ENCODE data around the gene EHD1.

EHD1 gene

DNA sequence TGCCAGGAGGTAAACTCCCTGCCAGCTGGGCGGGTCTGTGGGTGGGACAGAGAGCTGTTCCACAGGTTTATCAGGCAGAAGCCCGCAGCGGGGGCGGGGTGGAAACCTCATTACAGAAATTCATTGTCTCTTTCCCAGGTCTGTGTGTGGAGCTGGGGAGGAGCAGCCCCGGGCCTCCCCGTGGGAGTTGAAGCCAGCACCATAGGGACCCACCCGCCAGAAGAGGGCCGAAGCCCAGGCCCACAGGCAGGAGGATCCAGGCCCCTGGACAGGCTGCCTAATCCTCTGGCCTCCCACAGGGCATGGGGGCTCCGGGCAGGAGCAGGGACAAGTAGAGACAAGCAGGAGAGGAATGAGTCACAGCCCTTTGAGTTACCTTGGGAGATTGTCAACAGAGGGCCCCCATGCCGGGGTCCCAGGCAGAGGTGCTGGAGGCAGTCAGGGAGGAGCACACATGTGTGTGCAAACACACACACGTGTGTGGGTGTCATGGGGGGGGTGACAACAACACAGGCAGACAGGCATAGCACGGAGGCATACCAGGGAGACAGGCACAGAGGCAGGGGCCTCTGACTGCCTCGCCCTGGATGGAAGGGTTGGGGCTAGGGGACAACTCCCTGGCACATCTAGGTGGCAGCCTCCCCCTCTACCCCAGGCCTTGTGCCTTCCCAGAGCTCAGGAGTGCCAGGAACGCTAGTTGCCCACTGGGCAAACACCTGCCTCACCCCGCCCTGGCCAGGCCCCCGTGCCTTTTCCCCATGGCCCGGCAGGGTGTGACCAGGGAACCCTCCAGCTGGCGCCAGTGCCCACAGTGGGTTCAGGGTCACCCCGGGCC is 35.4 kb downstream of the EHD1 start:
- DNase-seq (ENCODE audit: low read depth), result no peak

DNA sequence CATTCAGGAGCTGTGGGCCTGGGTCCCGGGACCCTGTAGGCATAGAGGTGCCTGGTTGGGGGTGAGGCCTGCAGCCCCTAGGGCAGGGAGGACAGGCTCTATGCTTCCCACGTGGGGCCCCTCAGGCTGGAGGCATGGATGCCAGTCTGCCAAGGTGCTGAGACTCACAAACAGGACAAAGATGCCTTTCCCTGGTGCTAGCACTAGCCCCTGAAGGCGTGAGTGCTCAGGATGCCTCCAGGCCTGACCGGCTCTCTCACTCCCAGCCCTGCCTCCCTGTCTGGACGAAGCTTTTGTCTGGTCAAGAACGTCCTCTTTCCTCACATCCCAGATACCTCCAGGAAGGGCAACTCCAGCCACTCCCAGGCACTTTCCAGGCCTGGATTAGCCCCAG is 36.1 kb downstream of the EHD1 start:
- no peak for DNase-seq (ENCODE audit: low read depth)

DNA sequence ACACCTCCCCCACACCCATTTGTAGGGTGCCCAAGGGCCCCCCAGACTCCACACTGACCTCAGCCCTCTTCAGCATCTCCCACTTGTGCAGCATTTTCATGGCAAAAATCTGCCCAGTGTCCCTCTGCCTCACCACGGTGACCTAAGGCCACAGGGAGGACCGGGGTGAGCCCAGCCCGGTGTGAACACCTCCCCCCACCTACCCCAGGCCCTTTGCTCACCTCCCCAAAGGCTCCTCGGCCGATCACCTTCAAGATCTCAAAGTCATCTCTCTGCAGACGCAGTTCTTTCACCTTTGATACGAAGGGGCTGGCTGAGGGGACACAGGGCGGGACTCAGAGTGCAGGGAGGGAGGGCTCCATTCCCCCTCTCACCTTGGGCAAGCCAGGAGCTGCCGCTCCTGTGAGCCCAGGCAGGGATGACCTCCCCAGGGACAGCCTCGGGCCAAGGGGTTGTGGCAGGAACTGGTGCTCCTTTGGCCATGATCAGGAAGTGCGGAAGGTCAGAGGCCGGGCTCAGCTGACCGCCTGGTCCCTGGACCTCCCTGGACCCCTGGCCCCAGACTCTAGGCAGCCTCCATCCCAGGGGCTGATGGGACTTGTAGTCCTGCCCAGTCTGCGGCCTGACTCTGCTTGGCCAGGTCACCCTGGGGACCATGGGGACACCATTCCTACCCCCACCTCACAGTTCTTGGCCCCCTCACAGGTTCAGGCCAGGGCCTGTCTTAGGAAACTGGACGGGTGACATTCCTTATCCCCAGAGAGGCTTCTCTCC is 36.6 kb downstream of the EHD1 start:
- DNase-seq (ENCODE audit: low read depth), result no peak

DNA sequence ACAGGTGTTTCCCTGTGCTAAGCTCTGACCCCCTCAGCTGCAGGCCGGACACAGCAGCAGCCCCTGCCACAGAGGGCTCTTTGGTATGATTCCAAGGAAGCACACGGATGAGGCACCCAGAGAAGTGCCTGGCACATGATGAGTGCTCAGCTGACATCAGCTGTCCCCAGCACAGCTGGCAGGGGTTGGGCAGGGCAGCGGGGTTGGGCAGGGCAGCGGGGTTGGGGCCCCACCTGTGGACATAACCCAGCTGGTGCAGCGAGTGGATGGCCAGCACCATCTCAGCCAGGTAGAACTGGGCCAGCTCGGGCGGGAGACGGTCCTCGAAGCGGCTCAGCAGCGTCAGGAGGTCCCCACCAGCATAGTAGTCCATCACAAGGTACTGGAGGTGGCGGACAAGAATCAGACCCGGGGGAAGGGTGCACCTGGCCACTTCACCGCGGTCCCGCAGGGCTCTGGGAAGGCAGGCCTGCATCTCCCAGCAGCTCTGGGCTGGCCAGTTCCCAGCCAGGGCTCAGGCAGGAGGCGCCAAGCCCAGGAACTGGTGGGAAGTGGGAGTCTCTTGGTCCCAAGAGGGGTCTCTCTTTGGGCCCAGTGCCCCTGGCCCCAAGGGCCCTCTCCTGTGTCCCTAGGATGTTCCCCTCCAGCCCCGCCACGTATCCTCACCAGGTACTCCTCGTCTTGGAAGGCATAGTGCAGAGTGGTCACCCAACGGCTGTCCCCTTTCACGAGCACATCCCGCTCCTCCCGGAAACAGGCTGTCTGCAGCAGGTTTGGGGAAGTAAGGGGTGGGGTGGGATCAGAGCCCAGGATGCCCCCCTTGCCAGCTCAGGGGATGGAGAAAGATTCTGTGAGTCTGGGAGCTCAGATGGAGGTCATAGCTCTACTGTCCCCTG is 38.3 kb downstream of the EHD1 start:
- DNase-seq (ENCODE audit: low read depth), result no peak

DNA sequence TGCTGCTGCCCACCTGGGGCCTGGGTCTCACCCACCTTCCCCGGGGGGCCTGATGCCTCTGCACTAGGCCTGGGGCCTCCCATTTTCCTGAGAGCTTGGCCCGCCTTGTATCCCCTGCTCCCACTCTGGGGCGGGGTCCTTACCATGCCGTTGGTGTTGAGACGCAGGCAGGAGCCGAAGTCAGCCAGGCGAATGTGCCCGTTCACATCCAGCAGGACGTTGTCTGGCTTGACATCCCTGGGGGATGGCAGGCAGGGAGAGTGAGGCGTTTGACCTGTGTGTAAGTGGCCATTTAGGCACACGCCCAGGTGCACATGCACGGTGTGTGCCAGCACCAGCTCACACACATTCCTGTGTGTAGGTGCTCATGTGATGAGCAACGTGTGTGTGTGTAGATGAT is 39.1 kb downstream of the EHD1 start:
- DNase-seq (ENCODE audit: low read depth), result no peak

DNA sequence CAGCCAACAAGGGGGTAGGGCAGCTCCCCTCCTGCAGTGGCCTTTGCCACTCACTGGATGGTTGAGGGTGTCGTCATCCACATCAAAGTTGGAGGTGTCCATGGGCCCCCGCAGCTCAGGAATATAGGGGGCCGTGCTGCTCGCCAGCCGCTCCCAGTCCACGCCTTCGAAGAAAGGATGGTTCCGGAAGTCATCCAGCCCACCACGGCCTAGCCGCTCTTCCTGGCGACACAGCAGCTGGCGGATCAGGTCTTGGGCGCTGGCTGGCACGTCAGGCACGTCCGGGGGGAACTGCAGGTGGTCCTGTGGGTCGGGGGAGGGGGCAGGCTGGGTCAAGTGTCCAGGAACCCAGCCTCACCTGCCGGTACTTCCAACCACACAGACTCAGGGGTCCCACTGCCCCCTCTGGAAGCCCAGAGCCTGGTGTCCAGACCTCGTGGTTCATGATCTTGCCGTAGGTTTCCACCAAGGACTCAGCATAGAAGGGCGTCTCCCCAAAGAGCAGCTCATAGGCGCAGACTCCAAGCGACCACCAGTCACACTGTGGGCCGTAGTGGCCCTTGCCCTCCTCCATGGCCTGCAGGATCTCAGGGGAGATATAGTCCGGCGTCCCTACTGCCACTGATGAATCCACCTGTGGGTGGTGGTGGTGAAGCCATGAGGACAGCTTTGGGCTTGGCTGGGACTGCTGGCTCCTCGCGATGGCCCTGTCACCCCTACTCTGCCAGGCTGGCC is 39.7 kb downstream of the EHD1 start:
- no peak for DNase-seq (ENCODE audit: low read depth)

DNA sequence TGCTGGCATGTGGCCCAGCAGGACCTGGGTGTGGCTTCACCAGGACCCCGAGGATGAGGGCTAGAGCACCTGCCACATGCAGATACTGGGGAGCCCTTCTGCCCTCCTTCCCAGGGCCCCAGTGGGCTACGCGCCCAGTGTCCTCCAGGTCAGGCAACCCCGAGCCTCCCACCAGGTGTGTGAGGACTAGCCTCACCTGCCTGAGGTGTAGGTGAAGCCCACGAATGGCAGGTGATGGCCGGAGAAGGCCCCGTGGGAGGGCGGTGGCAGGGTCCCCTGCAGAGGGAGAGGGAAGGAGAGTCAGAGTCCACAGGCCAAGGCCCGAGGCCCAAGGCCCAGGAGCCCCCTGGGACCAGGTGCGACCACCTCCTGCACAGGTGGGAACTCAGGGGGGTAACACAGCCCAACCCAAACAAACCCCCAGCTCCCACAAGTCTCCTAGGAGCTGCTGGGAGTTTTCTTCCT is 40.5 kb downstream of the EHD1 start:
- DNase-seq (ENCODE audit: low read depth), result no peak

DNA sequence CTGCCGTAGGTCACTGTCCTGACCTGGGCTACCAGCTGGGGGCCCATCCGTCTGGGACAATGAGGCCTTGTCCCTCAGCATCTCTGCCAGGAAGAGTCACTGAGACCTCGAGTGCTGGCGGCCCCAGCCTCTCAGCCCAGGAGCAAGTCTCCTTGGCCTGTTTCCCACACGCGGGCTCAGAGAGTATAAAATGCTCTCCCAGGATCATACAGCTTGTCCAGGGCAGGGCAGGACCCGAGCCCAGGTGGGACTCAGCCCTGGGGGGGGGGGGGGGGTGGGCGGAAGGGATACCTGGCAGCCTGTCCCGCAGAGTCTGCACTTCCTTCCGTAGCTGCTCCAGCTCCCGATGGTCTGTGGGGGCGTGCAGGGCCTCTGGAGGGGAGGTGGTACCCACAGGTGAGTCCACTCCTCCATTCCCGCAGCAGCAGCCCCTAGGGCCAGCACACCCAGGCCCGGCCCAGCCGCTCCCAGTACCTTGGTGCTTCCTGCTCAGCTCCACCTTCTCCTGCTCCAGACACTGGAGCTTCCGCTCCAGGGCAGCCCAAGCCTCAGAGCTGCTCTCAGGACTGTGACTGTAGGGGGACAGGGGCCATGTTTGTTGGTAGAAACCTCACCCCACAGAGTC is 41.9 kb downstream of the EHD1 start:
- no peak for DNase-seq (ENCODE audit: low read depth)

DNA sequence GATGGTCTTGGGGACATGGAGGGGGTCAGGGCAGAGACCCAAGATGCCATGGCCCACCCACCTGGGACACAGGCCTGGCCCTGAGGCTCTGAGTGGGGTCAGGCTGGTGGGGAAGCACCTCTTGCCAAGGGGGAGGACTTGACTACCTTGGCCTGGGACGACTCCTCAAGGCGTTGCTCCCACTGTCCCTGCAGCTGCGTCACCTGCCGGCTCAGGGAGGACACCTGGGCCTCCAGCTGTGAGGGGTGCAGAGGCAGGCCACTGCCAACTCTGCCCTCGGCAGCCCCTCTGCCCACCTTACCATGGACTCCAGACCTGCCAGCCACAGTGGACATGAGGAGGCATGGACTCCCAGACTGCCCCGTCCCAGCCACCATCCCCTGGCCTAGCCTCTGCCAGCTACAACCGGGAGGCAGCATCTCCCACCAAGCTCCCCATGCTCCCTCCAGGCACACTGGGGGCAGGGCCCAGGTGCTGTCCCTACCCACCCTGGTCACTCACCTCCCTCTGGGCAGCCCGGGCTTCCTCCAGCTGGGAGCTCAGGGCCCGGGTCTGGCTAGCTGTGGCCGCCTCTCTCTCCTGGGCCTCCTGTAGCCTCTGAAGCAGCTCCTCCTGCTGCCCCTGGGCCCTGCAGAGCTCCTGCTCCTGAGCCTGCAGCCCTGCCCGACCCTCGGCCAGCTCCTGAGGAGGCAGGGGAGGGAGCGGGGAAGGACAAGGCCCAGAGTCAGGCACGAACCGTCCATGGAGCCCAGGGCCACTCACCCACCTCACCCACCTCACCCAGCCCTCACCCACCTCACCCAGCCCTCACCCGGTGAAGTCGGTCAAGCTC is 42.6 kb downstream of the EHD1 start:
- DNase-seq (ENCODE audit: low read depth), result no peak

DNA sequence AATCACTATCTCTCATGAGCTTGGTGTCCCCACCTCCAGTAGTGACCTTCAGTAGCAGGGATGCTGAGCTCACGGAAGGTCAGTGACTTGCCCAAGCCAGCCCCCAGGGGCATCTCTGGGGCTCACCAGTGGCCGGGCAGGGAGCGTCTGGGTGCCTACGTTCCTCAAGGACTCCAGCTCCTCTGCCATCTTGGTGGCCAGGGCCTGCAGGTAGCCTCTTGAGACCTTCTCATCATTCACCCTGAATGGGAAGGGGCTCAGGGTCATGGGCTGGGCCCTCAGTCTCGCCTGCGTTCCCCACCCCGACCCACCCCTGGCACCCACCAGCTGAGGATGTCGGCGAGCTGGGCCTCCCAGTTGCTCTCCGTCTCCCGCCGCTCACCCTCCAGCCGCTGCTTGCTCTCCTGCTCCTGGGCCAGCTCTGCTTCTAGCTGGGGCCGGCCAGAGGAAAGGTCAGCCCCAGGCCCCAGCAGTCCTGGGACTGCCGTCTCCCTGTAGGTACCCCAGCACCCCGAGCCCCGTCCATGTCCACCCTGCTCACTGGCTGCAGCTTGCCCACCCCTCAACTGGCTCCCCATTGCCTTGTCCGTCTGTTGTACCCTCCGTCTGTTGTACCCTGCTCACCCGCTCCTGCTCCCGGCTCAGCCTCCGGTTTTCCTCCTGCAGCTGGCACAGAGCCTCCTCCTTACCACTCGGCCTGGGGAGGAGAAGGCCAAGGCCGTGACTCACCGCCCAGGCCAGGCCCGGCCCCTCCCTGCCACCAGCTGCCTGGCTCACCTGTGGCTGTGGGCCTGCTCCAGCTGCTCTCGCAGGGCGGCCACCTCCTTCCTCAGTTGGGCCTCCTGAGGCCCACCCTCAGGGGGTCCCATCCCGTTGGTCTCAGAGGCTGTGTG is 43.5 kb downstream of the EHD1 start:
- no peak for DNase-seq (ENCODE audit: low read depth)

DNA sequence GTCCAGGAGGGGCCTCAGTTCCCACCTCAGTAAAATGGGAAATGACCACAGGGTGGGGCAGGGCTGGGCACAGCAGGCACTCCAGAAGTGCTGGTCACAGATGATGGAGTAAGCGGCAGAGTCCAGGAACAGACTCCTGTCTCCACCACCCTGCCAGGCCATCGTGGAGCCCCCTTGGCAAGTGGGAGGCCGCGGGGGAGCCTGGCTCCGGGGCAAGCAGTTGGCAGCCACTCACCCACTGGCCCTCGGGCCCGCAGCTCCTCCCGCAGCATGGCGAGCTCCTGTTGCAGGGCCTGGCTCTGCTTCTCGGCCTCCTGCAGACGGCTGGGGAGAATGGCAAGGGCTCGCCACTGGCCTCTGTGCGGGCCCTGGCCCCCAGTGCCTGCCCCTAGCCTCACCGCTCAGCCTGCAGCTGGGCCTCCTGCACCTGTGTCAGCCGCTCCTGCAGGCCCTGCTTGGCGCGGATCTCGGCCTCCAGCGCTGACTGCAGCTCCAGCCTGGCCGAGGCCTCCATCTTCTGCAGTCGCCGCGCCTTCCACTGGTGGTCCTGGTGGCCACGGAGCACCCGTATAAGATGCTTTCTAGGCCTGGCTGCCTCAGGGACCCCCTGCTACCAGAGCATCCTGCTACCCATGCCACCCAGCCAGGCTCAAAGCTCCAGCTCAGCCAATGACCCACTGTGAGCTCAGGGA is 44.2 kb downstream of the EHD1 start:
- no peak for DNase-seq (ENCODE audit: low read depth)

DNA sequence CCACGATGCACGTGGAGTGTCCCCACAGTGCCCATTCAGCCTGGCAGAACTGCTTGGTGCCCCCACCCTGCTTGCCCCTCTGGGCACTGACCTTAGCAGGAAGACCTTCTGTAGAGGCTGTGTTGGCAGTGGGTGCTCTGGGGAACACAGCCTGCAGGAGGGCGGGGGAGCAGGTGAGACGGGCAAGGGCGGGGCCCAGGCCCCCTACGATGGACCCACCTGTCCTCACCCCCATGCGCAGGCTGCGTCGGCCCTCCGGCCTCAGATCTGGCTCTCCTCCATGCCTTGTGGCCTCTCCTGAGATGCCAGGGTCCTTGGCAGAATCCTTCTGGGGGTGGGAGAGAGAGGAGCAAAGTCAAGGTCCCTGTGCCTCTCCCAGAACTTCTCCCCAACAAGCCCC is 44.9 kb downstream of the EHD1 start:
- DNase-seq (ENCODE audit: low read depth), result no peak

DNA sequence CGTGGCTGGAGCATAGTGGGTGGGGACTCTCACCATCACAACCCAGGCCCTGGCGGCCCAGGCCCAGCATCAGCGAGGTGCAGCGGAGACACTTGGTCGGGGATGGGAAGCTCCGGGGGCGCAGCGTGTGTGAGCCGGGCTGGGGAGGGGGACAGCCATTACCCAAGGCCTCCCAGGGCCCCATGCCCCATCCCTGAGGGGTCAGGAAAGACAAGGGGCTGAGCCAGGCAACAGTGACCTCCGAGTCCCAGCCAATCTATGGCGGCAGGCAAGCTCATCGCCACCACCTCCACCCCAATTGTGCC is 45.3 kb downstream of the EHD1 start:
- no peak for DNase-seq (ENCODE audit: low read depth)

DNA sequence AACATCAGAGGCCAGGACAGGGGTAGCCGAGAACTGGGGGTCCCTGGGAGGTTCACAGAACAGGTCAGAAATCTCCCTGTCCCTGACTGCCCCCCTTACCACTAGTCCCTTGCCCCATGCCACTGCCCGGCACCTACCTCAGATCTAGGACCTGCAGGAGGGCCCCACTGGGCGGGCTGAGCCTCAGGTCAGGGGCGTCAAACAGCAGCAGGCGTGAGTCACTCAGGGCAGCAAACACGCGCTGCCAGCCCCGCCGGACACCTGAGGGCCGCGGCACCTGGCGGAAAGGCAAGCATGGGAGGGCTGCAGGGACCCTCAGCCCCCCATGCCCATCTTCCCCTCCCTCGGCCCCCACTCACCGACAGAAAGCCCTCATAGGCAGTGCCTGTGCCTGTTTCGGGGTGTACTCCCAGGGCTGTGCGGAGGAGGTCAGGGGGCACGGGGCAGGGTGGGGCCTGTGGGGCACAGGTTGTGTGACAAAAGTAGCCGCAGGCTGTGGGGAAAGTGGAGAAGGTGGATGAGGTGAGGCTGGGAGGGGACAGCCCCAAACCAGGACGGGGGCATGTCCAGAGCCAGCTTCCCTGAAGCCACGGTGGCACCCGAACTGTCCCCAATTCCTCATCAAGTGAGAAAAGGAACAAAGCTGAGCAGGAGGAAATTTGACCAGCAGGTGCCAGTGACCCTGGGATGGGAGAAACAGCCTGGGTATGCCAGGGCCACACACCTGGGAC is 45.8 kb downstream of the EHD1 start:
- no peak for DNase-seq (ENCODE audit: low read depth)

DNA sequence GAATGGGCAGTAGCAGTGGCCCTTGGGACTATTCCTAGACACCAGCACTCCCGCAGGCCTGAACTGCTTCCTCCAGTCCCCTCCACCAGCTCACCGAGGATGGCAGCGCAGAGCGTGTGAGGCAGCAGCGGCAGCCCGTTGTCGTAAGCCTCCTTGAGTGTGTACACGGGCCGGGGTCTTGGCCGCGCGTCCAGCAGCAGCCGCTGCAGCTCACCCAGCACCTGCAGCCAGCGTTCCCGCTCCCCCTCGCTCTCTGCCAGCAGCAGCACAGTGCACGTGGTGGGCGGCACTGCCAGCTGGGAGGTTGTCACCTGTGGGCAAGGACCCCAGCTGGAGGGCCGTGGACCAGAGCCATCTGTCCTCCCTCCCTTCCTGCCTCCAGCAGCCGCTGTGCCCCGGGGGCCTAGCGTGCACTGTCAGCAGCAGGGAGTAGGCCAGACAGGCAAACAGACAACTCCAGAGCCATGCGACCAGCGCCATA is 47.0 kb downstream of the EHD1 start:
- no peak for DNase-seq (ENCODE audit: low read depth)

DNA sequence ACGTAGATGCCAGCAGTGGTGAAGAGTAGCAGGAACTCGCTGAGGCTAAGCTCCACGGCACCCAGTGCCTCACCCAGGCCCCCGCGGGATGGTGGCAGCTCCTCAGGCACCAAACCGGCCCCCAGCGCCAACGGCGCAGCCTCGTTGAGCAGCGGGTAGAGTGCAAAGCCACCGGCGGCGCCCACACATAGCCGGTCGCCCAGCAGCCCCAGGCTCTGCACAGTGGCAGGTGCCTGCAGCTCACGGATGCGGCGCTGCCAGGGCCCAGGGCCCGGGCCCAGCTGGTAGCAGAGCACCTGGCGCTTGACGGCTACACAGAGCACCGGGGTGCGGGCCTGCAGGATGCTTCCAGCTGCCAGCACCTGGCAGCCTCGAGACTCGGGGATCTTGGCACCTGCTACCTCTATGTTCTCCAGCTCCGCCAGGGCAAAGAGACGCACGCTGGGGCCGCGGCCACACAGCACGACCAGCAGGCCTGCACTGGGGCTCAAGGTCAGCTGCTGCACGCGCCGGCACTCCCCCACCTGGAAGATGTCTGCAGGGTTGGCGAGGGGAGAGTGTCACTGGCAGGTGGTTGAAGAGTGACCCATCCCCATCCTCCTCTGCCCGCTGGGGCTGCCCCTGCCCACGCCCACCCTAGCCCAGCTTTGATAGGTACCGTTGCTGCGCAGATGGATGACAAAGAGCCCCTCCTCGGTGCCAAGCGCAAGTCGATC is 48.7 kb downstream of the EHD1 start:
- DNase-seq (ENCODE audit: low read depth), result no peak

DNA sequence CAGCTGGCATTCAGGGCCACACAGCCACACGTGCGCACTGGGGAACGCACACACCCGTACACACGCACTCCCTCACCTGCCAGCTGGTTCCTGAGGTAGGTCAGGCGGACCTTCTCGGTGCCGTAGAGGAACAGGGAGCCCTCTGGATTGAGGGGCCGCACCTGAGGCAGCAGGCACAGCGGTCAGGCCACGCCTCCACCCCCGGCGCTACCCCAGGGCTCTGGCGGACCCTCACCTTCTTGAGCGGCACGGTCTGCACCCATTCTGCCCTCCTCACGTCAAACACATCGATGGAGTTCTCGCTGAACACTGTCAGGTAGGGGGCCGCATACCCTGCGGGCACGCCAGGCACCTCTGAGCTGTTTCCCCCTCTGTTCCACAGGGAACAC is 51.0 kb downstream of the EHD1 start:
- no peak for DNase-seq (ENCODE audit: low read depth)

Data from CMK (cell line).